ENCODE measurements around the gene KDM2A.

DNA sequence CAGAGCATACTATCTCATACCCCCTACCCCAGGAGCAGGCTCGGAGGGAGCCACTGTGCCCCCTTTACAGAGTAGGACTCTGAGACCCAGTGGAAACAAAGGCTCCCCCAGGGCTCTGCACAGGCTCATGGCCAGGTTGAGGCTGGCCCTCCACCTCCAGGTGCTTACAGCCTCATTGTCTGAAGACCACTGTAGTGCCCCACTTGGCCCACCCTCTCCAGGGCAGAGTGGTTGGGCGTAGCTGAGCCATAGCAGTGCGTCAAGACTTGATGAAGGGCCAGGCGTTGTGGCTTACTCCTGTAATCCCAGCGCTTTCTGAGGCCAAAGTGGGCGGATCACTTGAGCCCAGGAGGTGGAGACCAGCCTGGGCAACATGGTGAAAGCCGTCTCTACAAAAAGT lies 171.7 kb downstream of the KDM2A start:
- no peak for TF ChIP-seq POLR2A (IDR thresholded peaks at IDR 0.05; ENCODE audit: low read depth, low read length)
- TF ChIP-seq TAF1 (IDR thresholded peaks at IDR 0.05; ENCODE audit: borderline replicate concordance, low read depth, low read length), result no peak
- TF ChIP-seq POLR2AphosphoS5 (IDR thresholded peaks at IDR 0.05; ENCODE audit: low read depth, low read length), result no peak
